ENCODE measurements around the gene MBNL2.

Gene MBNL2

GRCh38 chr13:97435323-97435722 is 213.2 kb downstream of the MBNL2 start:
- no peak for DNase-seq (ENCODE audit: low read depth in 1 of 2, low spot score in 1 of 2)

DNA sequence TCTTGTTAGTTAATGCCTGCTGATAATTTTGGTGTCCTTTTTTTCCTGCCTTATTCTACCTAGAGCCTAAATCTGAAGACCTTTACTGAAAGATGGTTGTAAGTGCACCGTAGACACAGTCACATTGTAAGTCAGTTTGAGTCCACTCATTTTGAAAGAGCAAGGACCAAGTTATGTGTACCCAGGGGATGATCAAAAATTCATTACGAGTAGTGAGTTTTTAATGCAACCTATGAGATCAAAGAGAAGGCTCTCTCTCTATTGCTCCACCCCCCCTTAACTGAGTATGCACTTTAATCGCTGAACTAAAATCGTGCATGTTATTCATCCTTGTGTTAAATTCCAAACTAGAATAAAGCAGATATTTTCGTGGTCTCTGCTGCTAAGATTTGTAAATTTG is 213.7 kb downstream of the MBNL2 start:
- no peak for DNase-seq (ENCODE audit: low read depth in 1 of 2, low spot score in 1 of 2)

DNA sequence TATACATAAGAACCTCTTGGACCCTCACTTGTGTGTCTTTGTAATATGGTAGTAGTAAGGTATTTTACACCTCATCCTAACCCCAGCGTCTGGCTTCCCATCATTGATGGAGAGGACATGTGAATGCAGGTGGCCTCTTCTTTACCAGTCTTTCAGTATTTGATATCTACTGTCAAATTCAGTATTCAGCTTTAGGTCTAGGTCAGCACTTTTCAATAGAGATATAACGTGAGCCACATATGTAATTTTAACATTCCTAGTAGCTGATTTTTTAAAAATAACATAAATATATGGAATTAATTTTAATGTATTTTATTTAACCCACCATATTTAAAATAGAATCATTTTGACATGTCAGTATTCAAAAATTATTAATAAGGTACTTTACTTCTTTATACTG is 214.7 kb downstream of the MBNL2 start:
- no peak for DNase-seq (ENCODE audit: low read depth in 1 of 2, low spot score in 1 of 2)

DNA sequence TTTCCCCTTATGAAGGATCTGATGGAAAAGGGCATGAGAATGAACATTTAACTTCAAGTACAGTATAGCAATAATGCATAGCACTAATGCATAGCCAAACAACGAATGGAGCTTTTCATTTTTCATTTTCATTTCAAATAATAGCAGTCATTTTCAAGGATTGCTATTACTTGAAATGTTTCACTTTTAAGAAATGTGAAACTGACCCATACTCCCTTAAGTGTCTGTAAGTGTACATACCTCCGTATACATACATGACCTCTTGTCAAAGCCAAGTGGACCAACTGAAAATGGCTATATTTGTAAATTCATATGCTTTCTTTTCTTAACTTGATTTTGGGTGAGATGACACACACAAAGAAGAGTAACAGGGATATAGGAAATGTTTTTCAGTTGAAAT is 215.6 kb downstream of the MBNL2 start:
- no peak for DNase-seq (ENCODE audit: low read depth in 1 of 2, low spot score in 1 of 2)

DNA sequence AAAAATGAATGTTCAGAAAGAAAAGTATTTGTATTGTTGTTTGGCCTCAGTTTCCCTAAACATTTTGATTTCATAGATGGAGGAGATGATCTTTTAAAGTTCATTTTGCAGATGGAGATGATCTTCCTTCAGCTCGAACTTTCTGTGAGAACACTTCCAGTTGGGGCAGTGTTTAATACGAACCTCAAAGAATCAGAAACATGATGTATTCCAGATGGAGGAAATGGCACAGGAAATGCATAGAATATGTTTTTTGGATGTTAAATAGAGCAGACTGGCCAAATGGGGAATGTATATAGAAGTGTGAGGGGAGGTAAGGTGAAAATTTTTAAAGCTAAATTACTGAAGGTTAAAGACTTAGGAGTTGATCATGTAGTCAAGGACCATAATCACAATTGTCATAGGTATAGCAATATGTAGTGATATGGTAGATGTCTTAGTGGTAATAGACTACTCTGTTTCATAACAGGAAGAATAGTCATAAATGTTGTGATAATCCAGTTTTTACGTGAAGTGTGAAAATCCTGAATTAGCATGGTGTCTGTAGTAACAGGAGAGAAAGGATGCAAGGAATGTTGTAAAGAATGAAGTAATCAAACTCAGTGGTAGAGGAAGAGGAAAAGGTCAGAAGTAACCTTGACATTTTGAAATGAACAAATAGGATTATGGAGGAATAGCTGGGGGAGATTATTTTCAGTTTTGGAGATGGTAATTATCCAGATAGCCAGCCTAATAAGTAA is 216.9 kb downstream of the MBNL2 start:
- no peak for DNase-seq (ENCODE audit: low read depth in 1 of 2, low spot score in 1 of 2)

GRCh38 chr13:97440598-97441170 is 218.6 kb downstream of the MBNL2 start:
- no peak for DNase-seq (ENCODE audit: low read depth in 1 of 2, low spot score in 1 of 2)

- no peak for DNase-seq (ENCODE audit: low read depth in 1 of 2, low spot score in 1 of 2)
These were observed 219.2 kb downstream of the MBNL2 start for GRCh38 chr13:97441368-97441767.

All from stimulated activated CD4-positive, alpha-beta T cell treated with anti-CD3 and anti-CD28 coated beads, Interleukin-15, amount 100 ng/mL, for 1 hour (primary cell).